ENCODE data around the gene SLC9C1.

Gene SLC9C1

DNA sequence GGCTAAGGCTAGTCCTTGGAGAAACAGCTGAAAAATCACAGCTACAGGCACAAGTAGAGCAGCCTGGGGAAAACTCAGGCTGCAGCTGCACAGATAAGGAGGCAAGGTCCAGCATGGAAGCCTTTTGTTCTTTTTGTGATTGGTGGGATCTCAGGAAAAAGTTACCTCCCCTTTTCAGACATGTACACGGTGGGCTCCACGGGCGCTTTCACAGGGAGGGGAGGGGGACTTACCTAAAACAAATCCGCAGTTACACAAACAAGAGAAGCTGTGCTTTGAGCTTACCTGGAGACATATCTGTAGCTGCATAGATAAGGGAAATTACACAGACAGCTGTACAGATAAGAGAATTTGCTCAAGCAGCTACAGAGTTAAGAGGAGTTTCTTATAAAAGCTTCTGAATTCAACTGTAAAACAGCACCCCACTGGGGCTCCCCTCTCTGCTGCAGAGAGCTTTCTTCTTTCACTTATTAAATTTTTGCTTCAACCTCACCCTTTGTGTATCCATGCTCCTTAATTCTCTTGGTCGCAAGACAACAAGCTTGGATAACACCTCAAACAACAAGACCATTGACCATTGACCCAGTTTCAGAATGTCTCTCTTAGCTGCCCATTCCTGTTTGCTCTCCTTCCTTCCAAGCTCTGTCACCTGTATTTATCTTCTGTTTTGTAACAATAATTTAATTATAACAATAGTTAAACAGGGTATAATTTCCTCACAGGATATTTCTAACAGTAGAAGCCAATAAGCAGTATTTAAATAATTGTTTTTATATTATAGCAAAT, 28.0 kb upstream of the SLC9C1 start:
- Histone ChIP-seq H3K79me2 (ENCODE audit: insufficient read depth, low read depth) (no peaks in the 10 kb centered on the region), H3K36me3 (ENCODE audit: insufficient read depth) (no peaks in the 10 kb centered on the region), H4K20me1 (ENCODE audit: insufficient read depth) (no peaks in the 10 kb centered on the region), H3K27ac (no peak overlapping the region), H3K4me1 (ENCODE audit: low read depth, poor library complexity, severe bottlenecking) (peaks cover 47% of the 10 kb centered on the region), H2AFZ (ENCODE audit: low read depth) (no peak overlapping the region), H3K9ac (no peak overlapping the region), H3K4me2 (no peak overlapping the region), H3K27me3 (ENCODE audit: insufficient read depth, low read depth) (no peaks in the 10 kb centered on the region), H3K4me3 (IDR thresholded peaks at IDR 0.05; ENCODE audit: insufficient read depth, low read depth, low read length) (no peak overlapping the region)
- TF ChIP-seq CTCF (conservative IDR thresholded peaks at IDR 0.05; ENCODE audit: low read depth, low read length), result no peak

GRCh38 chr3:112320691-112321090, 26.7 kb upstream of the SLC9C1 start:
- TF ChIP-seq CTCF (conservative IDR thresholded peaks at IDR 0.05; ENCODE audit: low read depth, low read length), result no peak
- Histone ChIP-seq H3K27me3 (ENCODE audit: insufficient read depth, low read depth) (no peaks in the 10 kb centered on the region), H4K20me1 (ENCODE audit: insufficient read depth) (no peaks in the 10 kb centered on the region), H3K4me1 (ENCODE audit: low read depth, poor library complexity, severe bottlenecking) (peaks cover 57% of the 10 kb centered on the region), H3K9ac (no peak overlapping the region), H3K27ac (no peak overlapping the region), H3K4me2 (0 out of 2 replicates have a peak overlapping the region, but pooled peaks have one; percentile 4), H2AFZ (ENCODE audit: low read depth) (peak overlapping the region; percentile 28; the same call in 1 of the 2 replicates), H3K36me3 (ENCODE audit: insufficient read depth) (no peaks in the 10 kb centered on the region), H3K79me2 (ENCODE audit: insufficient read depth, low read depth) (no peaks in the 10 kb centered on the region), H3K4me3 (IDR thresholded peaks at IDR 0.05; ENCODE audit: insufficient read depth, low read depth, low read length) (no peak overlapping the region)

- H3K4me3 ChIP-seq (IDR thresholded peaks at IDR 0.05; ENCODE audit: insufficient read depth, low read depth, low read length), result no peak overlapping the region
- no peak overlapping the region for H3K27ac ChIP-seq
- no peaks in the 10 kb centered on the region for H3K36me3 ChIP-seq (ENCODE audit: insufficient read depth)
- peaks cover 67% of the 10 kb centered on the region for H3K4me1 ChIP-seq (ENCODE audit: low read depth, poor library complexity, severe bottlenecking)
- no peak overlapping the region for H3K4me2 ChIP-seq
- no peak overlapping the region for H3K9ac ChIP-seq
- no peak for TF ChIP-seq CTCF (conservative IDR thresholded peaks at IDR 0.05; ENCODE audit: low read depth, low read length)
- H3K27me3 ChIP-seq (ENCODE audit: insufficient read depth, low read depth), result no peaks in the 10 kb centered on the region
- no peaks in the 10 kb centered on the region for H3K79me2 ChIP-seq (ENCODE audit: insufficient read depth, low read depth)
- no peaks in the 10 kb centered on the region for H4K20me1 ChIP-seq (ENCODE audit: insufficient read depth)
- H2AFZ ChIP-seq (ENCODE audit: low read depth), result no peak overlapping the region
Observed at GRCh38 chr3:112319516-112320276, 25.7 kb upstream of the SLC9C1 start.

DNA sequence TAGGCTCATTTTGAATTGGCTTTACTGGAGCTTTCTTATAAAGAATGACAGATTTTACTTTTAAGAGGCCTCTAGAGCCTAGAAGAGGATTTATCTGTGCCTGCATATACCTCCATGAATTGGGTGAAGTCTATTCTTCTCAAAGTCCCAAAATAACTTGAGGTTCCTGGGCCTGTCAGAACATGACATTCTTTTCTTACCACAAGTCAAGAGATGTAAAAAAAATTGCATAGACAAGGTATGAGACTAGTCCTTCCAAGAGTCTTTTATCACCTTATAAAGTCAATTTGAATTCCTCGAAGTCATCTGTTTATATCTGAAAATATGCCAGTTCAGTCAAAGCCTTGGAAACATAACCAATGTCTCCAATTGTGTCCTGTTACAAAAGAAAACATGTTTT, 21.8 kb upstream of the SLC9C1 start:
- TF ChIP-seq CTCF (conservative IDR thresholded peaks at IDR 0.05; ENCODE audit: low read depth, low read length), result no peak
- H2AFZ ChIP-seq (ENCODE audit: low read depth), result no peak overlapping the region; the same call in 1 of the 2 replicates
- no peaks in the 10 kb centered on the region for H4K20me1 ChIP-seq (ENCODE audit: insufficient read depth)
- no peaks in the 10 kb centered on the region for H3K27me3 ChIP-seq (ENCODE audit: insufficient read depth, low read depth)
- H3K4me1 ChIP-seq (ENCODE audit: low read depth, poor library complexity, severe bottlenecking), result peaks cover 52% of the 10 kb centered on the region
- no peak overlapping the region for H3K9ac ChIP-seq
- peak overlapping the region; percentile 76 for H3K4me2 ChIP-seq
- H3K36me3 ChIP-seq (ENCODE audit: insufficient read depth), result no peaks in the 10 kb centered on the region
- no peak overlapping the region for H3K27ac ChIP-seq
- H3K4me3 ChIP-seq (IDR thresholded peaks at IDR 0.05; ENCODE audit: insufficient read depth, low read depth, low read length), result no peak overlapping the region
- no peaks in the 10 kb centered on the region for H3K79me2 ChIP-seq (ENCODE audit: insufficient read depth, low read depth)

Measured in KMS-11 (cell line).